Measurements from ENCODE around the gene CYP21A2.

GRCh38 chr6:32074996-32075532, 36.8 kb downstream of the CYP21A2 start:
- TF ChIP-seq CTCF (IDR thresholded peaks at IDR 0.05), result no peak
- TF ChIP-seq EZH2 (IDR thresholded peaks at IDR 0.05; ENCODE audit: borderline replicate concordance, insufficient read depth, low read depth, low read length, poor library complexity, severe bottlenecking), result no peak

All from B cell (primary cell).